Panc1 (cell line): ENCODE results near the gene ZFAND2B.

Experiments
- POLR2AphosphoS5 ChIP-seq: IDR thresholded peaks from 2 replicates; pipeline ENCODE4 v1.6.1; 2012; ENCODE audit warnings: mild to moderate bottlenecking, low read depth, low read length, moderate library complexity
- SIN3A ChIP-seq: IDR thresholded peaks from 2 replicates; pipeline ENCODE4 v1.6.1; 2012; ENCODE audit warnings: low read depth, mild to moderate bottlenecking, low read length, moderate library complexity, borderline replicate concordance; ENCODE audit not compliant: insufficient read depth
- TCF7L2 ChIP-seq: IDR thresholded peaks from 2 replicates; pipeline ENCODE4 v1.6.1; 2011; ENCODE audit warnings: mild to moderate bottlenecking, low read depth, low read length, inconsistent platforms
- TF ChIP-seq, protein P1 (sequence below): fragments of 450-650 bp; IDR thresholded peaks from 2 replicates; pipeline ENCODE4 v1.5.1; 2017; ENCODE audit warnings: mild to moderate bottlenecking
- TF ChIP-seq, protein P2 (sequence below), 2 experiments: IDR thresholded peaks; 2 replicates each; pipeline ENCODE4 v1.6.1; 2011 to 2012; ENCODE audit warnings: low read depth in 2 of 2, control low read depth in 1 of 2, low read length in 1 of 2, mild to moderate bottlenecking in 1 of 2, moderate library complexity in 1 of 2; ENCODE audit not compliant: insufficient read depth in 1 of 2

DNA sequence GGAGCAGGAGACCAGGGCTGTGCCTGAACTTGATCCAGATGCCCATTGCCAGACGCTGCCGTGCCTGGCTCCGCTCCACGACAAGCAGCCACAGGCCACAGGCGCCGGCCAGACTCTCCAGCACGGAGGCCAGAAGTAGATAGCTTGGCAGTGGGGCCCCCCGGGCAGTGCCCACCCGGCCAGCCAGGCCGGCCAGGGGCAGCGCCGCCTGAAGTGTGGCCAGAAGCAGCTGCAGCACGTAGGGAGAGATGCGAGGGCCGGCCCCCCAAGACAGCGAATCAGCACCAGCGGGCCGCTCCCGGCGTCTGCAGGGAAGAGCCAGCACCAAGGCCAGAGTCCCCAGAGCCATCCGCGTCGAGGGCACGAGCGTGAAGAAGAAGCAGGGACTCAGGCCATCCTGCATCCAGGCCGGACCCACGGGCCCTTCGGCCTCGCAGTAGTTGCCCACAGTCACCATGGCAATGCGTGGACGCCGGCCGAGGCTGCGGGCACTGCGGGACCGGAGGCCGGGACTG, 11.7 kb downstream of the ZFAND2B start:
- TF ChIP-seq POLR2AphosphoS5: no peak
- TF ChIP-seq, protein P1, sequence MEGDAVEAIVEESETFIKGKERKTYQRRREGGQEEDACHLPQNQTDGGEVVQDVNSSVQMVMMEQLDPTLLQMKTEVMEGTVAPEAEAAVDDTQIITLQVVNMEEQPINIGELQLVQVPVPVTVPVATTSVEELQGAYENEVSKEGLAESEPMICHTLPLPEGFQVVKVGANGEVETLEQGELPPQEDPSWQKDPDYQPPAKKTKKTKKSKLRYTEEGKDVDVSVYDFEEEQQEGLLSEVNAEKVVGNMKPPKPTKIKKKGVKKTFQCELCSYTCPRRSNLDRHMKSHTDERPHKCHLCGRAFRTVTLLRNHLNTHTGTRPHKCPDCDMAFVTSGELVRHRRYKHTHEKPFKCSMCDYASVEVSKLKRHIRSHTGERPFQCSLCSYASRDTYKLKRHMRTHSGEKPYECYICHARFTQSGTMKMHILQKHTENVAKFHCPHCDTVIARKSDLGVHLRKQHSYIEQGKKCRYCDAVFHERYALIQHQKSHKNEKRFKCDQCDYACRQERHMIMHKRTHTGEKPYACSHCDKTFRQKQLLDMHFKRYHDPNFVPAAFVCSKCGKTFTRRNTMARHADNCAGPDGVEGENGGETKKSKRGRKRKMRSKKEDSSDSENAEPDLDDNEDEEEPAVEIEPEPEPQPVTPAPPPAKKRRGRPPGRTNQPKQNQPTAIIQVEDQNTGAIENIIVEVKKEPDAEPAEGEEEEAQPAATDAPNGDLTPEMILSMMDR: no peak
- TF ChIP-seq TCF7L2: no peak
- 0 out of 2 replicates have a peak, but pooled peaks have one; percentile 63 for TF ChIP-seq SIN3A
- TF ChIP-seq, protein P2, sequence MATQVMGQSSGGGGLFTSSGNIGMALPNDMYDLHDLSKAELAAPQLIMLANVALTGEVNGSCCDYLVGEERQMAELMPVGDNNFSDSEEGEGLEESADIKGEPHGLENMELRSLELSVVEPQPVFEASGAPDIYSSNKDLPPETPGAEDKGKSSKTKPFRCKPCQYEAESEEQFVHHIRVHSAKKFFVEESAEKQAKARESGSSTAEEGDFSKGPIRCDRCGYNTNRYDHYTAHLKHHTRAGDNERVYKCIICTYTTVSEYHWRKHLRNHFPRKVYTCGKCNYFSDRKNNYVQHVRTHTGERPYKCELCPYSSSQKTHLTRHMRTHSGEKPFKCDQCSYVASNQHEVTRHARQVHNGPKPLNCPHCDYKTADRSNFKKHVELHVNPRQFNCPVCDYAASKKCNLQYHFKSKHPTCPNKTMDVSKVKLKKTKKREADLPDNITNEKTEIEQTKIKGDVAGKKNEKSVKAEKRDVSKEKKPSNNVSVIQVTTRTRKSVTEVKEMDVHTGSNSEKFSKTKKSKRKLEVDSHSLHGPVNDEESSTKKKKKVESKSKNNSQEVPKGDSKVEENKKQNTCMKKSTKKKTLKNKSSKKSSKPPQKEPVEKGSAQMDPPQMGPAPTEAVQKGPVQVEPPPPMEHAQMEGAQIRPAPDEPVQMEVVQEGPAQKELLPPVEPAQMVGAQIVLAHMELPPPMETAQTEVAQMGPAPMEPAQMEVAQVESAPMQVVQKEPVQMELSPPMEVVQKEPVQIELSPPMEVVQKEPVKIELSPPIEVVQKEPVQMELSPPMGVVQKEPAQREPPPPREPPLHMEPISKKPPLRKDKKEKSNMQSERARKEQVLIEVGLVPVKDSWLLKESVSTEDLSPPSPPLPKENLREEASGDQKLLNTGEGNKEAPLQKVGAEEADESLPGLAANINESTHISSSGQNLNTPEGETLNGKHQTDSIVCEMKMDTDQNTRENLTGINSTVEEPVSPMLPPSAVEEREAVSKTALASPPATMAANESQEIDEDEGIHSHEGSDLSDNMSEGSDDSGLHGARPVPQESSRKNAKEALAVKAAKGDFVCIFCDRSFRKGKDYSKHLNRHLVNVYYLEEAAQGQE (IDR thresholded peaks at IDR 0.05; ENCODE audit: insufficient read depth in 1 of 2, low read depth in 2 of 2, low read length in 1 of 2): peak; percentile 89 to 91
